GM21825 (cell line): ENCODE measurements around the gene NRF1.
"Not testable (repeated sequence)": the region's sequence is repeated elsewhere in the genome, so short reads cannot be mapped to it uniquely, and the experiment has no call there.

ENCODE experiments used
- ATAC-seq: cut with Tn5 transposase; IDR thresholded peaks from one replicate; pipeline ENCODE4 v1.9.1; 2021; ENCODE audit warnings: mild to moderate bottlenecking, moderate library complexity; ENCODE audit not compliant: unreplicated experiment

NRF1 gene

DNA sequence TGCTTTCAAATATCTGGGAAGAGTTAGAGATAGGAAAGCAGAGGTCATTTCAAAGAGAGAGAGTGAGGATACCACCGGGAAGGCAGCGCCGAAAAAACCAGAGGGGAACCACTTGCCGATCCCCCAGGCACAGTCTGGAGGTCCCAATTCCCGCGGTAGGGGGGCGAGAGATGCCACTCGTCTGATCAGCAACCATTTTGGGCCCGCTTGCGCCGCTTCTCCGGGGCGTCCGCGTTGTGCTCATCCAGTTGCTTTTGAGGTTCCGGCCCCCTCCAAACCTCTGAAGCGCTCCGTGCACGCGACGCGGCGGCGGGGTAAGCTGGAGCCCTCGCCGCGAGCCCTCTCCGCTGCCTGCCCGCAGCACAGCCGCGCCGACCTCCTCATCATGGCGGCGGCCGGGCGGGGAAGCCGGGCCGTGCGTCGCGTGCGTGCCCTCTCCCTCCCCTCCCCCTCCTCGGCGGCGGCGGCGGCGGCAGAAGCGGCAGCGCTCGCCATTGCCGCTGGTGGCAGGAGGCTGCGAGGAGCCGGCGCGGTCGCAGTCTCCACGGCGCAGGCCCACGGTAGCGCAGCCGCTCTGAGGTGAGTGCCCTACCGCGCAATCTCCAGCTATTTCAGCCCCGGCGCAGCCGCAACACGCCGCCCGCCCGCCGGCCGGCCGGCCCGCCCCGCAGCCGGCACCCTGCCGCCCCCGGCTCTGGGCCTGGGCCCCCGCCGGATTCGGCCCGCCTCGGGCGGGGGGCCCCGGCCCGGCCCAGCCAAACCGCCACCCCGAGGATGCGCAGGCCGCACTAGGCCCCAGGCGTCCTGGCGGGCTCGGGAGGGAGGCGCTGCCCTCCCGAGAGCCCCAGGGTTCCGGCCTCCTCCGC is at the start of gene NRF1:
NRF1 (plus strand) TSS at position 475 of the 866 bp plus-strand sequence. CDS start 45,632 bp downstream, outside the sequence.
- peak; percentile 74 for ATAC-seq

DNA sequence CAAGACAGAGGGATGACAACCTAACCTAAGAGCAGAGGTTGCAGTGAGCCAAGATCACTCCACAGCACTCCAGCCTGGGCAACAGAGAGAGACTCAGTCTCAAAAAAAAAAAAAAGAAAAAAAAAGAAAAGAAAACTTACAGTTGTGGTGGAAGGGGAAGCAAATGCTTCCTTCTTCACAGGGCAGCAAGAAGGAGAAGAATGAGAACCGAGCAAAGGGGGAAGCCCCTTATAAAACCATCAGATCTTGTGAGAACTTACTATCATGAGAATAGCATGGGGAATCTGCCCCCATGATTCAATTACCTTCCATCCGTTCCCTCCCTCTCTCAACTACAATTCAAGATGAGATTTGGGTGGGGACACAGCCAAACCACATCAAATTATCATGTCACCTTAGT is 45.2 kb upstream of the NRF1 start:
- ATAC-seq = not testable (repeated sequence)

DNA sequence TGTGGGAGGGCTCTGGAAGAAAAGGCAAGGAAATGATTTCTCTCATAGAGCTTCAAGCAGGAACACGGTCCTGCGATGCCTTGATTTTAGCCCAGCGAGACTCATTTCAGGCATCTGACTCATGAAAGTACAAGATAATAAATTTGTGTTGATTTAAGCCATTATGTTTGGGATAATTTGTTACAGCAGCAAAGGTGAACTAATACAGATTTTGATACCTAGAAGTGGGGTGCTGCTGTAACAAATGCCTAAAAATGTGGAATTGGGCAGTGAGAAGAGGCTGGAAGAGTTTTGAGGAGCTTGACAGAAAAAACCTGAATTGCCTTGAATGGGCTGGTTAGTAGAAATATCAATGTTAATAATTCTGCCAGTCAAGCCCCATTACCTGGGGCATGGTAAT is 44.1 kb upstream of the NRF1 start:
- no peak for ATAC-seq

DNA sequence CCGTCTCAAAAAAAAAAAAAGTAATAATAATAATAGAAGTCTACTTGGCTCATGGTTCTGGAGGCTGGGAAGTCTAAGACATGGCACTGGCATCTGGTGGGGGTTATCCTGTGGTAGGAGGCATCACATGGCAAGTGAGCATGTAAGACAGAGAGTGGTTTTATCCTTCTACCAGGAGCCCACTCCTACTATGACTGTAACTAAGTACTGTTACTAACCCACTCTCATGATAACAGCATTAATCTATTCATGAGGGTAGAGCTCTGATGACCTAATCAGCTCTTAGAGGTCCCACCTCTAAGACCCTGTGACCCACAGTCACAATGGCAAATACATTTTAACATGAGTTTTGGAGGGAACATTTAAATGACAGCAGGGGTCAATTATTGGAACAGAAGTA is 43.3 kb upstream of the NRF1 start:
- ATAC-seq = no peak

DNA sequence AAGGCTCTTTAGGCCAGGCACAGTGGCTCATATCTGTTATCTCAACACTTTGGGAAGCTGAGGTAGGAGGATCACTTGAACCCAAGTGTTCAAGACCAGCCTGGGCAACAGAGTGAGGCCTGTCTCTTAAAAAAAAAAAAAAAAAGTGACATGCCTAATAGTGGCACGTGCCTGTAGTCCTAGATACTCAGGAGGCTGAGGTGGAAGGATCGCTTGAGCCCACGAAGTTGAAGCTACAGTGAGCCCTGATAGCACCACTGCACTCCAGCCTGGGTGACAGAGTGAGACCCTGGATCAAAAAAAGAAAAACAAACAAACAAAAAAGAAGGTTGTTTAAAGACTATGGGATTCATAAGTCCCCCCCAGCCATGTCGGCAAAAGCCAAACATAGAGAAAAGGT is 42.2 kb upstream of the NRF1 start:
- no peak for ATAC-seq

DNA sequence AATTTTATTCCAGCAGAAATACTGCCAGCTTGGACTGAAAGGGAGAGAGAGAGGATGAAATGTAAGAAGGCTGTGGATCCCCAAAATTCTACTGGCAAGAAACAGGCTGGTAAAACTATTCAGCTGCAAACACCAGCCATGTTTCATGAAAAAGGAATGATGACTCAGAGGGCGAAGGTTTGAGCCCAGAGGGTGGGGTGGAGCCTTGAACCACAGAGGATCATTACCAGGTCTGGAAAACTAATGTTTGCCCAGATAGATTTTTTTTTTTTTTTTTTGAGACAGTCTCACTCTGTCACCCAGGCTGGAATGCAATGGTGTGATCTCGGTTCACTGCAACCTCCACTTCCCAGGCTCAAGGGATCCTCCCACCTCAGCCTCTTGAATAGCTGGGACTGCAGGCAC is 41.7 kb upstream of the NRF1 start:
- no peak for ATAC-seq

DNA sequence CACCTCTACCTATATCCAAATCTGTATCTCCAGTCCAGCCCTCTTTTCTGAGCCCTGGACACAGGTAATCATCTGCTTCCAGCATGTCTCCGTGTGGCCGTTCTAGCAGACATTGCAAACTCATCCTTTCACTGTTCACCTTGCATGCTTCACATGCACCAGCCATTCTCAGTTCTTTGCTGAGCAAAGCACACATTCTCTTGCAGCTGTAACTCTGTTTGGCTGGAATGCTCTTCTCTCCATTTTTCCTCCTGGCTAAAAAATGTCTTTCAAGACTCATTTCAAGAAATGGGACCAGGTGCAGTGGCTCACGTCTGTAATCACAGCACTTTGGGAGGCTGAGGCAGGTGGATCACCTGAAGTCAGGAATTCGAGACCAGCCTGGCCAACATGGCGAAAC is 40.3 kb upstream of the NRF1 start:
- ATAC-seq = no peak

DNA sequence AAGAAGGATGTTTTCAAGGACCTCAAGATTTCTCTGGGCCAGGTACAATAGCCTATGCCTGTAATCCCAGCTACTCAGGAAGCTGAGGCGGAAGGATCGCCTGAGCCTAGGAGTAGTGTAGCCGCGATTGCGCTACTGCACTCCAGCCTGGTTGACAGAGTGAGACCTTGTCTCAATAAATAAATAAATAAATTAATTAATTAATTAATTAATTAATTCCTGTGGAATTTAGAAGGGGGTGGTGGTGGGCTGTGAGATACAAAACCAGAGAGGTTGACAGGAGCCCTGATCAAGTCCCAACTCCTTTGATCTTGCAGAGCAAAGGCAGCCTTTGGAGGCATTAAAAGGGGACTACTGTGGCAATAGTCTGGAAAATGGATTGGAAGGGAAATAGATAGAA is 39.3 kb upstream of the NRF1 start:
- no peak for ATAC-seq

DNA sequence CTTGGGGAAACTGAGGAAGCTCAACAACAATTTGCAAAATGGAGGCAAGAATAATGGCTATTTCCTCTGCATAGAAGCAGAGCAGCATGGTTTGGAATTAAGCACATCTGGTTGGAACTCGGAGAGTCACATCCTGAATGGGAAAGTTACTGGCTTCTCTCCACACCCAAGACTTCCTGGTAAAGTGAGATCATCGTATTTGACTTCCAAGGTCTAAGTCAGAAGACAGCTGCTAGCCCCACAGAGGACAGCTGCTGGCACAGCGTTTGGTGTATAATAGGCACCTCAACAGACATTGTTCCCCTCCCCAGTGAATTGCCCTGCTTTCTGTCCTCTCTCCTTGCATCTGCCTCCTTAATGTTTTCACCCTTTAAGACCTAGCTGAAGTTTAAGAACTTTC is 37.0 kb upstream of the NRF1 start:
- ATAC-seq = no peak

DNA sequence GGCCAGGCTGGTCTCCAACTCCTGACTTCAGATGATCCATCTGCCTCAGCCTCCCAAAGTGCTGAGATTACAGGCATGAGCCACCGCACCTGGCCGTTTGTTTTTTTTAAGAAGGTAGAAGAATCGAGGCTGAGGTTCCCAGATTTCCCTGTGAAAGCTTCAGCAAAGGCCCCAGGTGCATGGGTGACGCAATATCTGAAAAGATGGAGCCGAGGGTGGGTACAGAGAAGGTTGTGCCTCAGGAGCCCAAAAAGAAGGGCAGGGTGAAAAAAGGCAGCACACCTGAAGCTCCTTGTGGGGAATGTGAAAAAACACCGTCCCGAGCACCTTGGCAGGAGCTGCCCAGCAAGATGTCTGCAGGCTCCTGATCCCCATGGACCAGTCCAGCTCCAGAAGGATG is 35.8 kb upstream of the NRF1 start:
- ATAC-seq = no peak

DNA sequence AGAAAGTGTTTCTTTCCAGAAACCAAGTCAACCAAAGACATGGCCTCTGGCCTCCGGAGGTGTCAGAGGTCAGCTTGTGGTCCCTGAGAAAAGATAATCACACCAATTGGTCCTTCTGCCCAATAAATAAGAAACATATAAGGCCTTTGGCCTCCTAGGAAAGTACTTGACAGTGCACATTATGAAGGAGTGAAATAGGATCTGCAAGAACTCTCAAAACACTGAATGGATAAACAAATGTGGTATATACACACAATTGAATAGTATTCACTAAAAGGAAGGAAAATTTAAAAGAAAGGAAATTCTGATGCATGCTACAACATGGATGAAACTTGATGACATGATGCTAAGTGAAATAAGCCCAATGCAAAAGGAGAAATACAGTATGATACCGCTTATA is 35.4 kb upstream of the NRF1 start:
- no peak for ATAC-seq

DNA sequence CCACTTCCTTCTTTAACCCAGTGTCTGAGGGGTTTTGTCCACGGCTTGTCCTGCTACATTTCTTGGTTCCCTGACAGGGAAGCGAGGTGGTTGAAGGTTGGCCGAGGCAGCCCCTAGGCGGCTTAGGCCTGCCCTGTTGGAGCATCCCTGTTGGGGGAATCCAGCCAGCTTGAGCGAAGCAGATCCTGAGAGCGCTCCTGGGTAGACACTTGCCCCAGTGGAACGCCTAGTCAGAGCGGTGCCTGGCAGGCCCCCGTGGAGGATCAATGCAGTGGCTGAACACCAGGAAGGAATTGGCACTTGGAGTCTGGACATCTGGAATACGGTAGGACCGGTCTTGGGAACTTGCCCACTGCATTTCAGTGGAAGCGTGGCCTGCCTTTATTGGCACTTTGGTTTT is 32.7 kb upstream of the NRF1 start:
- no peak for ATAC-seq

DNA sequence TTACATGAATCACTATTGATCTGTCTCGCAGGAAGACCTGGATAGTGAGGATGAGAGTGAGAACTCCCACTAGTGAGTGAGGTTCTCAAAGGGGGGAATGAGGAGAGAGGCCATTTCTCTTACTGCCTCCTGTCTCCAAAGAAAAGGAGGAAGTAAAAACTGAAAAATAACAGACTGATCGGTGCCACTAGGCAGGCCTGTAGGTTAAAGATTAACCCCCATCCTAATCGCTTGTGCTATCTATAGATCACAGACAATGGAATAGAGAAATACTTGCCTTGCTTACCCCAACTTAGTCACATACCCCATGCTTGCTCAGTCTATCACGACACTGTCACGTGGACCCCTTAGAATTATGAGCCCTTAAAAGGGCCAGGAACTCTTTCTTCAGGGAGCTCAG is 25.3 kb upstream of the NRF1 start:
- ATAC-seq = not testable (repeated sequence)

DNA sequence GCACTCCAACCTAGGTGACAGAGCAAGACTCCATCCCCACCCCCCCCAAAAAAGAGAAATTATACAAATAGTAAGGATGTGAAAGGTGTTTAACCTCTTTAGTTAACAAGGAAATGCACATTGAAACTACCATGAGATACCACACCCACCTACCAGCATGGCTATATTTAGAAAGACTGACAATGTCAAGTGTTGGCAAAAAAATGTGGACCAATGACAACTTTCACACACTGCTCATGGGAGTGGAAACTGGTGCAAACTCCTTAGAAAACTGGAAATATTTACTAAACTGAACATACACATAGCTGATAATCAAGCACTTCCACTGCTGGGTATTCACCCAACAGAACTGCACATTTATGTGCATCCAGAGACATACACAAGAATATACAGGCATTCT is 23.3 kb upstream of the NRF1 start:
- ATAC-seq = no peak

DNA sequence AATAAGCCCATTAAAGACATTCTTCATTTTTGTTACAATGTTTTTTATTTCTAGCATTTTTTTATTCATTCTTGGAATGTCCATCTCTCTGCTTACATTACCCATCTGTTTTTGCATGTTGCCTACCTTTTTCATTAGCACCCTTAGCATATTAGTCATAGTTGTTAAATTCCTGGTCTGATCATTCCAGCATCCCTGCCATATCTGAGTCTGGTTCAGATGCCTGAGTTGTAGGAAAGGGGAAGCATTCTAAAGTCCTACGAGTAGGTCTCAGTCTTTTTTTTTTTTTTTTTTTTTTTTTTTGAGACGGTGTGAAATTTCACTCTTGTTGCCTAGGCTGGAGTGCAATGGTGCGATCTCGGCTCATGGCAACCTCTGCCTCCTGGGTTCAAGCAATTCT is 19.7 kb upstream of the NRF1 start:
- no peak for ATAC-seq

DNA sequence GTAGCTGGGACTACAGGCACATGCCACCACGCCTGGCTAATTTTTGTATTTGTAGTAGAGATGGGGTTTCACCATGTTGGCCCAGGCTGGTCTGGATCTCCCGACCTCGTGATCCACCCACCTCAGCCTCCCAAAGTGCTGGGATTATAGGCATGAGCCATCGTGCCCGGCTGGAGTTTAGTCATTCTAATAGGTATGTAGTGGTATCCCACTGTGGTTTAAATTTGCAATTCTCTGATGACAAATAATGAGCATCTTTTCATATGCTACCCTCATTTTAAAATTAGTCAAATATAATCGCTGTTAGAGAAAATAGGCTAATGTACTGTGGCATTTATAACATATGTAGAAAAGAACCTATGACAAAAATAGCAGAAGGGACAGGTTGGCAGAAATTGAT is 15.1 kb upstream of the NRF1 start:
- ATAC-seq = not testable (repeated sequence)

DNA sequence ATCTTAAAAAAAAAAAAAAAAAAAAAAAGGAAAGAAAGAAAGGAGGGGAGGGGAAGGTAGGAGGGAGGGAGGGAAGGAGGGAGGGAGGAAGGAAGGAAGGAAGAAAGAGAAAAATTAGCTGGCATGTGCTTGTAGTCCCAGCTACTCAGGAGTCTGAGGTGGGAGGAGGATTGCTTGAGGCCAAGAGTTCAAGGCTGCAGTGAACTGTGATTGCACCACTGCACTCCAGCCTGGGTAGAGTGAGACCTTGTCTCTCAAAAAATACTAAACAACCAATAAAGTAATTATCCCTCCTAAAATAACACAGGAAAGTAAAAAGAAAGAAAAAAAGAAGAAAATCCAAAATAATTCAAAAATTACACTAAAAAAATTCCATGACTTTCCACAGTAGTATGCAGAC is 13.8 kb upstream of the NRF1 start:
- no peak for ATAC-seq

DNA sequence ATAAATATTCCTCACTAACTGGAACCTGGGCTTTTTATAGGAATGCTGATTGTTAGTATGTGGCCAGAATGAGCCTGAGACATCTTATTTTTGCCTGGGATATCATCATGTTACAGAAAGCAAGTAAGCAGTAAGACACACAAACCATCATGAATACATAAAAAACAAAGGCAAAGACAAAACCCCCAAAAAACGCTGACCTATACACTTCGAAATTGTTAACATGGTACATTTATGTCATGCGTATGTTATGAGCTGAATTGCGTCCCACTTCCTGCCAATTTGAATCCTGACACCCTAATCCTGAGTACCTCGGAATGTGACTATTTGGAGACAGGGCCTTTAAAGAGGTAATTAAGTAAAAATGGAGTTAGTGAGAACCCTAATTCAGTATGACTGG is 12.3 kb upstream of the NRF1 start:
- no peak for ATAC-seq

DNA sequence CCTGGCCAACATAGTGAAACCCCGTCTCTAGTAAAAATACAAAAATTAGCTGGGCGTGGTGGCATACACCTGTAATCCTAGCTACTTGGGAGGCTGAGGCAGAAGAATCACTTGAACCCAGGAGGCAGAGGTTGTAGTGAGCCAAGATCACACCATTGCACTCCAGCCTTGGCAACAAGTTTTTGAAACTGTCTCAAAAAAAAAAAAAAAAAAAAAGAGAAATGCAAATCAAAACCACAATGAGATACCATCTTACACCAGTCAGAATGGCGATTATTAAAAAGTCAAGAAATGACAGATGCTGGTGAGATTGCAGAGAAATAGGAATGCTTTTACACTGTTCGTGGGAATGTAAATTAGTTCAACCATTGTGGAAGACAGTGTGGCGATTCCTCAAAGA is 7.9 kb upstream of the NRF1 start:
- not testable (repeated sequence) for ATAC-seq

DNA sequence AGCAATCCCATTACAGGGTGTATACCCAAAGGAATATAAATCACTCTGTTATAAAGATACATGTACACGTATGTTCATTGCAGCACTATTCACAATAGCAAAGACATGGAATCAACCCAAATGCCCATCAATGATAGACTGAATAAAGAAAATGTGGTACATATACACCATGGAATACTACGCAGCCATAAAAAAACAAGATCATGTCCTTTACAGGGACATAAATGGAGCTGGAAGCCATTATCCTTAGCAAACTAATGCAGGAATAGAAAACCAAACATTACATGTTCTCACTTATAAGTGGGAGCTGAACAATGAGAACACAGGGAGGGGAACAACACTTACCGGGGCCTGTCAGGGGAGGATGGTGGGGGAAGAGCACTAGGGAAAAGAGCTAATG is 7.5 kb upstream of the NRF1 start:
- not testable (repeated sequence) for ATAC-seq

DNA sequence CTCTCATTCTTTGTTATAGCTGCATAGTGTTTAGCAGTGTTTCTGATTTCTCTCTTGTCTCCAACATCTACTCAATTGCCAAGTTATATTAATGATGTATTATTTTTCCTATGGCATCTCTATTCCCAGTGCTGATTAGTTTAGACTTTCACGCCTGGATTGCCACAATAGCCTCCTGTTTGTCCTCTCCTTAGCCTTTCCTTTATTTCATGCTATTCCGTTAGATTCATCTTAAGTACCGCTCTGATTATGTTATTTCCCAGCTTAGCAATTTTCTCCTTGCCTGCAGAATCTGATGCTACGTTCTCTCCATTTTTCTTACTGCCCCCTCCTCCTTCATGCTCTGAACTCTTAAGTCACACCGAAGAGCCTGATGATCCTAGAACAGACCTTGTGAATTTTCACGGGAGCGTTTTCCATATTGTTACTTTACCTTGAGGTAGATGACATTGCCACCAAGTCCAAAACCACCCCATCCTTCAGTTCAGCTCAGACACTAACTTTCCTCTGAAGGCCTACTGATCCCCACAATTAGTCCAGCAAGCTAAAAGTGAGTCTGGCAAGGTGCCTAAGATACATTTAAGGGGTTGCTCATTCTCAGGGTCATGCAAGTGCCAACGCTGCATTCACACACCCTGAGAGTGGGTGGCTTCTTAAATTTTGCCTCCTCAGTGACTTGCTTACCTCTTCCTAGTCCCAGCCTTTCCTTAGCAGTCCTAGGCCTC is 6.6 kb upstream of the NRF1 start:
- no peak for ATAC-seq

DNA sequence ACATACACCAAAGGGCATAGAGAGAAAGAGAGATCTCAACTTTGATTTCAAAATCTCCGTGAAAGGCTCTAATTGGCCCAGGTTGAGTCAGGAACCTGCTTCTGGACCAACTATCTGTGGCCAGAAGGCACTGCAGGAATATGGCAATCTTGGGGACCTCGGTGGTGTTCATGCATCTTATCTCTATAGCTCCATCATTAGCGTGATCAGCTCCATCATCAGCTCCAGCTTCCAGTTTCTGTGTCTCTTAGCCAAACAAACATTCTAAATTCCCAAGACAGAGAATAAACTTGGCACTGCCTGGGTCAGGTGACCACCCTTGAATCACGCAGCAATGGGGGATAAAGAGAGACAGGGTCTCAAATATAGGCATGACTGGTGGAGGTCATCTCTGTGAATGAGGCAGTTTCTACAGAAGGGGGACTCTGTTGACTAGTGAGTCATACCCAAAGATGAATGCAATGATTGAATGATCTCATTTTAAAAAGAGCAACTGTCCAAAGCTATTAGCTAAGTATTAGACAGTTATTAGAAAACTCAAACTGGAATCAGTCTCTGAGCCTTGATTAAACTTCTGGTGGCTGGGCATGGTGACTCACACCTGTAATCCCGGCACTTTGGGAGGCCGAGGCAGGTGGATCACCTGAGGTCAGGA is 5.4 kb upstream of the NRF1 start:
- no peak for ATAC-seq
